Activated CD4-positive, alpha-beta T cell treated with anti-CD3 and anti-CD28 coated beads for 24 hours (primary cell): ENCODE results near the gene RAPGEF5.

ENCODE experiments used
- DNase-seq, 2 donors: peaks; one replicate each; pipeline ENCODE4 v3.0.0-alpha.2; 2020; ENCODE audit warnings: low read depth in 2 of 2

Gene RAPGEF5

DNA sequence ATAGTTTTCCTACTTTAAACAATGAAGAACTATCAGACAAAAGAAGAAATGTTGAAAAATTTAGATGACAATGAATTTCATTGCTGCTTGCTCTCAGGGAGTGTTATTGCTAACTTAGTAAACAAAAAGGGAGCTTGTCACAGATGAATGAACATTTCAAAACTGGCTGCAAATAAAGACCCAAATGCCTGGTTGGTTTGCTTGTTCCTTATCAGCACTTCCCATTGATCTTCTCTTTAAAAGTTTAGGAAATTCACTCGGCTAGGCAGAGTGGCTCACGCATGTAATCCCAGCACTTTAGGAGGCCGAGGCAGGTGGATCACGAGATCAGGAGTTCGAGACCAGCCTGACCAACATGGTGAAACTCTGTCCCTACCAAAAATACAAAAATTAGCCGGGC lies 167.2 kb downstream of the RAPGEF5 start:
- DNase-seq: no peak

DNA sequence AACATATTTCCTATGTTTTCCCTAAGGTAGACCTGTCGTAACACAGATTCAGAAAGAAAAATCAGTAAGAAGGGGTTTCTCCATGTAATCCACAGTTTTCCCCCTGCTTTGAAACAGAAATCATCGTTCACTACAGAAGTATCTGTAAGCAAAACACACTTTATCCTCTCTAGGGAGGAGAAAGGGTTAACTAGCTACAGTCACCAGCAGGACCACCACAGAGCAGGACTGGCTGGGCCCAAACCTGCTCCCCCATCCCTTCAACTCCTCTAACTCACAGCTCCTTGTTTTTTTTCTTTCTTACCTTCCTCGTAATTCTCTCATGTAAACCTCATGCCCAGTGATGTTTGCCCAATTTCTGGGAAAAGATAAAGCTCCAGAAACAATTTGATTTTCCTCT lies 167.7 kb downstream of the RAPGEF5 start:
- DNase-seq: no peak

DNA sequence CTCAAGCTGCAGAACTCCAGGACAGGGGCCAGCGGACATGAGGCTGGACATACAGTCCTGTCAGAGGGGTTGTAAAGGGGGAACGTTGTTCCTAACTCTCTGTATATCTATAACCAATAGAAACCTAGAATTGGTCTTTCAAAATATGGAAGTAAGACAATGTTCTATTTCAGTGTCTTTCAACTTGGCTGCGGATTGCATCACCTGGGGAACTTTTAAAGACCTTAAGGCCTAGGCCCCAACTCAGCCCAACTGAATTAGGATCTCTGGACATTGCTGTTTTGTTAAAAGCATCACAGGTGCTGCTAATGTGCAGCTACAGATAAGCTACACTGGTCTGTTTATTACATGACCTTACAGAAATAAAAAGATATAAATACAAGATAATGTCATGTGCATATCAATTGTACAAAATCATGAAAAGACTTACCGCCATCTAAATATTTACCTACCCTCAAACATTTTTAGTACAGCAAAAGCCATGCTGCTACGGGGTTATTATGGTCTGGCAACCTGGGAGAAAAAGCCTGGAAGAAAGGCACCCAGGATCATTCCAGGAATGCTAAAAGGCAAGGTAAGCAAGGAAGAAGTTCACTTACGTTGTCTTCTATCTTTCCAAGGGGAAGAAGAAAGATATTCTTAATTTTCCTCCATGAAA lies 169.1 kb downstream of the RAPGEF5 start:
- DNase-seq: no peak

DNA sequence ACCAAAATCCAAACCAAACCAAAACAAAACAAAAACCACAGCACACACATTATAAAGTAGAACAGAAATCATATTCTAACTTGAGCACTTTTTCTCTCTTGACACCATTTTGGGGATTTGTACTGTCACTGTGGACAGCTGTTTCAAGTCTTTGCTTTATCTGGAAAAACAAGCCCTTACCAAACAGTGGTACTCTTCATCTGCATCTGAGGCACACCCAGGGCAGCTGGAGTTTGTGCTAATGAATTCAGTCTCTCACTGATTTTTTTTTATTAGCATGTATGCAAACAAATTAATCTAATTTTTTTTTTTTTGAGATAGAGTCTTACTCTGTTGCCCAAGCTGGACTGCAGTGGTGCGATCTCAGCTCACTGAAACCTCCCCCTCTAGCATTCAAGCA lies 171.4 kb downstream of the RAPGEF5 start:
- no peak for DNase-seq

DNA sequence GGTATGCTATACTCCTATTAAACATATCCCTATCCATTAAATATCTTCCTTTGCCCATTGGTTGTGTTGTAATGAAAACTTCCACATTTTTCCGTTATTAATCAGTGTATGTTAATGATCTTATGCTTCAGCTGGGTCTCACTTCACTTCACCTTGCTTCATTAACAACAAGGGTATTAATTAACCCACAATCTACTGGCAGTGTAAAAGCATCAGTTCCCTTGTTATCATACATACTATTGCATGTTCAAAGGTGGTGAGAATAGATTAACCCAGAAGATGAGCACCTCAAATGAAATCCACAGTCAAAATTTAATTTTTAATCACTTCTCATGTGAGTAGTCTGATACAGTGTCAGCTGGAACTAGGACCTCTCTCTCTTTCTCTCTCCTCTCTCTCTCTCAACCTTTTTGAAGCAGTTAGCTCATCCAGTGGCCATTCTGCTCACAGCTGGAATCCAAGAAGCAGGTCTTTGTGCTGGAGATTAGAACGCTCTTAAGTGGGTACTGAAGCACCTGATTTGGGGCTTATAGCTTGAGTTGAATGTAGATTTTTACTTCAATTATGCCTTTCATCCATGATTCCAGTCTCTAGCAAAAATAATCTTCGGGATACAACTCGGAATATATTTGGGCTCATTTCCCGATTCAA lies 172.3 kb downstream of the RAPGEF5 start:
- DNase-seq: no peak

DNA sequence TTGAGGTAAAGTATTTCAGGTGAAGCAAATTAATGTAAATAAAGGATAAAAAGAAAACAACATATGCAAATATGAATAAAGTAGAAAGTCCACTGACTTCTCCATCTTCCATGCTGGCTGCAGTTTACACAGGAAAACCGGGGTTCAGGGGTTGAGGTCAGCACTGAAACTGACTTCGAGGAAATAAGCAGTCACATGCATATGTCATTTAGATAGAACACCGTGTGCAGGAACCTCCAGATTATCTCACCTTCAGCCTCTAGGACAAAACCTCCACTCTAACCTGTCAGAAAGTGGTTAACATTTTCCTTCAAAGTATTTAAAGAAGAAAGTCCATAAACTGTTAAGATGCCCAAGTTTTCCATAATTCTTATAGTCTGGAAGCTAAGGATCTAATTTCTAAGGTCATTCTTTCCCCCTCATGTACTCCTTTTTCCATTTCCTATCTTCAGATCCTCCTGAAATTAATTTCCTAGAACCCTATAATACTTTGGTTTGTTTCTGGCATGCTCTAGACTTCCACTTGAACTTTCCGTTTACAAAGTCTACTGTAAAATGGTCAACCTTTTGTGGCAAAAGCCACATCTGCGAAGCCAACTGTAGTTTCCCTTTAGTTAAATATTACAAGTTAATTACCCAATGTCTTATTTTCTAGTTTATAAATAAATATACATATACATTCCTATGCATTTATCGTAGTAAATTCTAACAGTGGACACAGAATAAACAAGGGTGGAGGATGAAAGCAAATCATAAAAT lies 173.3 kb downstream of the RAPGEF5 start:
- no peak for DNase-seq

DNA sequence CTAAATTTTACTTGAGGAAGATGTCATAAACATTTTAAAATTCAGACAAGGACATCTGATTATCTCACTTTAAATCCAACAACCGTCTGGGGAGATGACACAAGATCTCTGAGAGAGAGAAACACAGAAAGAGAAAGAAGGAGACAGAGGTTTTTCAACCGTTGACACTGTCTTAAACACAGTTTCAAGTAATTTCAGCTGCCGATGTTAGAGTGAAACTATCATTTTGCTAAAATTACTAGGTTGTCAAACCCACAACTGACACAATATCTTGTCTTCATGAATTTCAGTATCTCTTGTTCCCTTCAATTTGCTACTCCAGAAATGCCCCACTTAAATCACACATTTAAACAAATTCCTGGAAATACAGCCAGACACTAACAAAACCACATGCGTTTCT lies 174.8 kb downstream of the RAPGEF5 start:
- no peak for DNase-seq

DNA sequence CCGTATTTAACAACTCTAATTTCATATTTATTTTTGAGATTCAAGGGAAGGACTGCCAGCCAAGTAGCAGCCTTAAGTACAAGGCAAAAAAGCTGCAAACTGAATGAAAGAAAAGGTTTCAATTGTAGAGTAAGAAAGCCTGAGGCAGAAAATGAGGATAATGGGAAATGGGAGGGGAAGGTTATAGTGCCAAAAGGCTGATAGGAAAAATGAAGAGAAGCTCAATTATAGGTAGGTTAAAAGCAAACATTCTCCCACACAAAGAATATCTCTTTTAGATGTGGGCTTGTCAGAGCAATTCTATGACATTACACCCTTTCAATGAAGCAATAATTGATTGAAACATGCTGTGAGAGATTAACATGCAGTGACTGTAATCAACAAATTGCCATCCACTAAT lies 175.3 kb downstream of the RAPGEF5 start:
- no peak for DNase-seq

DNA sequence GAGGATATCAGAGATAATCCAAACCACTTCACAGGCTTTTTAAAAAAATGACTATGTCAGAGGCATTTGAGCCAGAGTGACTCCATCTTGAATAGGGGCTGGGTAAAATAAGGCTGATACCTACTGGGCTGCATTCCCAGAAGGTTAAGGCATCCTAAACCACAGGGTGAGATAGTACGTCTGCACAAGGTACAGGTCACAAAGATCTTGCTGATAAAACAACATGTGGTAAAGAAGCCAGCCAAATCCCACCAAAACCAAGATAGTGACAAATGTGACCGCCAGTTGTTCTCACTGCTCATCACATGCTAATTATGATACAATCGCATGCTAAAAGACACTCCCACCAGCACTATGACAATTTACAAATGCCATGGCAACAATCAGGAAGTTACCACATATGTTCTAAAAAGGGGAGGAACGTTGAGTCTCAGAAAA lies 177.5 kb downstream of the RAPGEF5 start:
- DNase-seq: no peak

DNA sequence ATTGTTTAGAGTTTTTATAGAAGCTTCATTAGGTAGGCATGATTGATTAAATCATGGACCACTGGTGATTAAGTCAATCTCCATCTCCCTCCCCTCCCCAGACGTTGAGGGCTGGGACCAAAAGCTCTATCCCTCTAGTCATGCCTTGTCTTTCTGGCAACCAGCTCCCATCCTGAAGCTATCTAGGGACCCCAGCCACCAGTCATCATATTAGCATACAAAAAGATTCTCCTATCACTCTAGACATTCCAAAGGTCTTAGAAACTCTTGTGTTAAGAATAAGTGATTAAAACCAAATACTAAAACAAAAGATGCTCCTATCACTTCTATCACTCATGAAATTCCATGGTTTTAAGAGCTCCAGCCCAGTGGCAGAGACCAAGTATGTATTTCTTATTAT lies 178.2 kb downstream of the RAPGEF5 start:
- no peak for DNase-seq

DNA sequence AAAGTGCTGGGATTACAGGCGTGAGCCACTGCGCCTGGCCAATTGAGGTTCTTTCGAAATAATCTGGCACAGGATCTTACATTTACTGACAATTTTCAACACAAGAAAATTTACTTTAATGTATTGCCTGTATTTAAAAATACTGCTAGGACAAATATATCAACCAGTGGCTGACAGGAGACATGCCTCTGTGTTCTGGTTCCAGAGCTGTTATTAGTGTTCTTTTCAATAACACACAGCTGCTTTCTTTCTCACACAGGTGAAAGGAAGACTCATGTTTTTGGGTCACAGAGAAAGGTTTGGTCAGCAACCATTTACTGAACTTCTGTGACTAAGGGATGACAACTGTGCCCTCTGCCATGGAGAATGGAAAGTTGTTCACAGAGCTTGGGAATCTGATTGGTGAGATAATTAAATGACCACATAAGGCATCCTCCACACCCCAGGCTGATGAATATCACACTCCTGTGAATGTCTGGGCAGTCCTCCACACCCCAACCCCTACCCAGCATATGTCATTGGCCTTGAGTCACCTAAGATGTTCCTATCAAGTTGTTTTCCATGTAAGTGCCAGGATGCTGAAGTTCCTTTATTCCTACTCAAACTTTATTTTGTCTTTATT lies 180.1 kb downstream of the RAPGEF5 start:
- no peak for DNase-seq

DNA sequence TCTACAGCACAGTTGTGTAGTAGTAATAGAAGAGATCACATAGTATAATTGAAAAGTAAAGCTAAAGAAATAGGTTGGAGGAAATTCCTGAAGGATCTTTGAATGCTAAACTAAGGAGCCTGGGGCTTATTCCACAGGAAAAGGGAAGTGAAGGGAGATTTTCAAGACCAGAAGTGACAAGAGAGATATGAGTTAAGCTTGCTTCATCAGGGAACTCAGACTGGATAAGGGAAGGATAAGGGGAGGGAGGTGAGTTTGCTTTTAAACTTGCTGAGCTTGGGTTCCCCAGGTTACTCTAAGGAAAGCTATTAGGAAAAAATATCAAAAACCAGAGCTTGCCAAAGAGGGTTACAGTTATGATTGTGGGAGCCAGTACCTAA lies 182.4 kb downstream of the RAPGEF5 start:
- no peak for DNase-seq

DNA sequence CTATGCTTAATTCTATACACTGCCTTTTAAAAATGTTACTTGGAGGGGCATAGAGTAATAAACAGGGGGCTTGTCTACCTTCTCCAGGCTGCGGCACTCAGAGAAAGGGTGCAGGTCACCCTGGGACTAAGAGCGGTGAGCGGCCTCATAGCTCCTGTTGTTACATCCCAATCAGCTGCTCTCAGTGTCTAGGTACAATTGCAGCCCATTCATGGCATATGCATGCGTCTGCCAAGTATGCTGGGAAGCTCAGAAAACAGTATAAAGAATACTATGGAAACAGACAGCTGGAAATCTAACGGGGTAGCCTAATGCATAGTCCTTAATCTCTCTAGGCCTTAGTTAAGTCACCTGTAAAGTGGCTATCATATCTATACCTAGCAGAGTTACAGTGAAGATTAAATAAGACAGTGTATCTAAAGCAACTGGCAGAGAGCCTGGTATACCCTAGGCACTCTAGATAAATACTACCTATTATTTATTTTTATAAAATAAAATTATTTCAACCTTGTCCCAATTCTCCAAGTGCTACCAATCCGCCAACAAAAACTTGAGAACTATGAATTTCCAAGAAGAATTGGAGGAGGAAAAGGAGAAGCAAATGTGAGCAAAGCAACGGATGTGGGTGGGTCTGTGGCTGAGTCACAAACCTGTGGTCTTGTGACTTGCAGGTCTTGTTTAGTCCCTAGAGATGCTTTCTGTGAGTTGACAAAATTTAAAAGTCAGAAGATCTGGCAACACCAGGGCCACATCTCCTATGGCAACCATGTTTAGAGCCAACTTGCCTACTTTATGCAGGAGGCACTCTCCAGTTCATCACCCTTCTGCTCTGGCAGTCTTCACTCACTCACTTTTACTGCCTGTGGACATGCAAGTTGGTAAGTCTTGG lies 183.0 kb downstream of the RAPGEF5 start:
- no peak for DNase-seq

DNA sequence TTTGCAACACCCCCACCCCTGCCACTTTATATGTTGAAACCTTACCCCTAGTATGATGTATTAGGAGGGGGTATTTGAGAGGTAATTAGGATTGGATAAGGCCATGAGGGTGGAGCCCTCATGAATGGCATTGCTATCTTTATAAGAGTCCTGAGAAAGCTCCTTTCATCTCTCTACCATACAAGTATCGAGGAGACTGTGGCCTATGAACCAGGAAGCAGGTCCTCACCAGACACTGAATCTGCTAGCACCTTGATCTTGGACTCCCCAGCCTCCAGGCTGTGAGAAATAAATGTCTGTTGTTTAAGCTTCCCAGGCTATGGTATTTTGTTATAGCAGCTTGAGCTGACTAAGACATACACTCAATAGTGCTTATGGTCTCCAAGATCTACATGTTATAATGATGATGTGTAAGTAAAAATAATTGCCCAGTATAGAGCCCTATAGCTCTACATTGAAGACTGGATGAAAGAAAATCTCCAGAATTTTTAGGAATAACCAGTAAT lies 188.8 kb downstream of the RAPGEF5 start:
- no peak for DNase-seq

DNA sequence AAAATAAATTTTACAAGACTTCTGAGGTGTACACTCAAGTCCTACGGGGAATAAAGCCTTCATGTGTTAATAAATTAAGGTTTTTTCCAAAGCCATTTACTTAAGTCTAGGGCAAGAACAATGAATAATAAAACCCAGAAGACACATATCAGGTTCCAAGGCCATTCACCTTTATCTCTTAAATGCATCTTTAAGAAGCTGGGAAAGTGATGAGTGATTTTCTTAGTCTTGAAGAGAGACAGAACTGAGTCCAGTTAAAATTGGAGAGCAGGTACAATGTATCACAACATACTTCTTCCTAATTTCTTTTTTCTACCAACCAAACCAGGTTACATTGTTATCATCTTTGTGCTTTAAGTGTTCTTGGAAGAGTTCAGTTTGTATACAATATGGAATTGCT lies 189.5 kb downstream of the RAPGEF5 start:
- no peak for DNase-seq

DNA sequence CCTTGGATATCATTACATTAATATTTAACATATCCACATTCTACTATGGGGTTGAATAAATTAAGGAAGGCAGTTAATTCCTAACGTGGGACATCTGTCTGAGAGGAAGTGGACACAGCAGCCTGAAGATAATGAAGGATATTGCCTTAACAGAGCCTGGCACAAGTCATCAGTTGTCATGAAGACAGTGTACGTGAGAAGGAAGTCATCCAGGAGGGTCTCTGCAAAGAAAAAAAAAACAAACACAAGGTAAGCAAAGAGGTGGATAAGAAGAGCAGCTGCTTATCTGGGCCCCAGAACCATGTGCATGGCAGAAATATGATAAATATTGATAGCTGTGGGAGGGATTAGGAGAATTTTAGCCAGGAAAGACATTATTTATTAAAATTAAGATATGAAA lies 190.0 kb downstream of the RAPGEF5 start:
- no peak for DNase-seq

DNA sequence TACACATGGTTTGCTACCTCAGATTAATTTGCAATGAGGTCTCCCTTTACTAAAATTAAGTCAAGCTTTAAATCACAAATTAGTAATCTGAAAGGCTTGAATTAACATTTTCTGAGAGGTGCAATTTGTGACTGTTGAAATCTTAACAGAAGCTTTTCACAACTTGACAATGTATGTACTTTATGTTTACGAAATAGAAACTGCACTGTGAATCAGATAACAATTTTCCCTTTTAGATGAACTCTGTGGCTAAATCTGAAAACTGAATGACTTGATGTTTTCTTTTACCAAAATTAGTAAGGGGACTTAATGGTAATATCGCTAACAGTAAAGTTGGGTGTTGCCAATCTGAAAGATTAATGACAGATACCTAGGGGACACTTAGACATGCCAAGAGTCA lies 197.6 kb downstream of the RAPGEF5 start:
- DNase-seq: no peak

DNA sequence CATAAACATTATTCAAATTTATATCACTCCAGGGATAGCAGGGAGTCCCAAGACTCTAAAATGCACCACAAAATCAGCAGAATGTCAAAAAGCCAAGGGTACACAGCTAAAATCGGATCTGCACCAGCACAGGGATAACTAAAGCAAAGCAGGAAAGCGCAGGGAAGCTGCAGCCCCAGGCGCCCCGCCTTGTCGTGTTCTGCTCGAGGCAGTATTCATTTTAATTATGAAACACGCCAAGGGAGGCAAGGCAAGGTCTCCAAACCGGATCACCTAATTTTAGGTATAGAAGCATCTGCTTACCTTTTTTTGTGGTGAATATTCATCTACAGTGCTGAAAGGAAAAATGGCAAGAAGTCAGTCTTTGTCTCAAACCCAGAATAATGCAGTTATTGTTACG lies 199.4 kb downstream of the RAPGEF5 start:
- no peak for DNase-seq

DNA sequence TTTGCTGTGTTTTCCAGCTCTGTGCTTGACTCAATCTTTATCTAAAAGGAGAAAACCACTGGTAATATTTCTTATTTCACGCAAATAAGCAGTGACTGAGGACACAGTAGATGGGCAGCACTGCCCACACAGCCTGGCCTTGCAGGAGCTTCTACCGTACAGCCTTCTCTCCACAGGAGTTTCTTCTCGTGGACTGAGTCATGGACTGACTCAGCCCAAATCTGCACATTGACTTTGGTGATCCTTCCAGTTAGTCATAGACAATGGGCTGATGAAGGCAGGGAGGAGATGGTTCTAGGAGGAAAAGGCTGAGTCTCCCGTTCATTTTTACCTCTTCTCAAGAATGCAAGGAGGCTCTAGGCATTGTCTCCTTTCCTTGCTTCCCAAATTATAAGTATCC lies 200.7 kb downstream of the RAPGEF5 start:
- DNase-seq: no peak

DNA sequence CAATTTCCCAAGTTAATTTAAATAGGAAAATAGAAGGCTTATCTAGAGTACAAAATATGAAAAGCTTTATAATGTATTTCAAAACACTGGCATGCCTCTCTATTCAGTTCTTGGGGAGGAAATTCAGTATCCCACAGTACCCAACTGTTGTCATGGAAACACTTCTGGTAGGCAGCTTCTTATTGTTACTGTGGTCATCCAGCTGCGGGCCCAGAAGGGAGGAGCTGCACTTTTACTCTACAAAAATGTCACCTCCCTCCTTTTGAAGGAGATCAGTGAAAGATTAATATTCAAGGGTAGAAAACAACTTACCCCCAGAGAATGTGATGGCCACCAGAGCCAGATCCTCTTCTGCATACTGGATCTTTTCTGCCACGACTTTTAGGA lies 202.8 kb downstream of the RAPGEF5 start:
- no peak for DNase-seq

DNA sequence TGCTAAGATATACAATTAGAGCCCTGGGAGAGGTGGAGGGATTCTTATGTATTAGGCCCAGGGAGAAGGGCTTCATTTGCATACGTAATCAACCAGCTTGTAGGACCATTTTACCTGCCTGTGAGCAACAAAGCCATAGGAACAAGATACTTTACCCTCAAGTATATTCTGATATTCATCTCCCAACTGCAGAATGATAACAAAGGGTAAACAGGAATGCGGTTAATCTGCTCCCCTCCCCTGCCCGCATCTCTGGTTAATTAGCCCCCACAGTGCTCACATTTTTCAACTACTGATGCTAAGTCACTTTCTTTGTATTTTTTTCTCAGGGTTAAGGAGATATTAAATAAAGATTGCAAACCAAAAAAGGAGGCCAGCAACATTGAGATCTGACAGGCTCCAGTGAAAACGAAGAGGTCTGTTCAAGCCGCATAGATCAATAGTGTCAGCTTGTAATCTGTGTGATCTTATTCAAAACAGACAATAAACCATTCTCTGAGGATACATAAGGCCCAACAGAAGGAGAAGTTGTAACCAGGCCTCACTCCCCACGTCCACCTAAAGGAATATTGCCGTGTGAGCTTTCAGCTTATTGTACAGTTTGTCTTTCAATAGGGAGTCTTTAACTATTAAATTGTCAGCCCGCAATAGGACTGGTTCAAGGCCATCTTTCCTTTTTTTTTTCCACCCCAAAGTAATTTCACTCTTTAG lies 203.4 kb downstream of the RAPGEF5 start:
- DNase-seq: no peak
